Activated T-cell treated with anti-CD3 and anti-CD28 coated beads, Interleukin-2, amount 50 U/mL, for 72 hours (primary cell): ENCODE measurements around the gene ESYT3. TPM values are rescaled to one million over a fixed set of nuclear protein-coding genes. Genes with fewer than 3 reads are reported as not detected.

Source experiments
- ATAC-seq, 2 donors: fragments of 150-1000 bp; cut with Tn5 transposase; replicated peaks in 1 of 2; 2 replicates each; pipeline ENCODE4 v1.10.0; 2021; ENCODE audit warnings: moderate library complexity in 2 of 2, mild to moderate bottlenecking in 1 of 2
- DNase-seq, 2 donors: peaks; one replicate each; pipeline ENCODE4 v3.0.0; 2021 to 2022; ENCODE audit warnings: mixed read lengths in 1 of 2
- H3K27ac Mint-ChIP-seq: one replicate; pipeline ENCODE4 v1.8.0; 2022; ENCODE audit warnings: mild to moderate bottlenecking, moderate library complexity, mixed read lengths
- H3K27me3 Mint-ChIP-seq: one replicate; pipeline ENCODE4 v1.8.0; 2022; ENCODE audit warnings: low read depth, mixed read lengths
- H3K36me3 Mint-ChIP-seq, 2 donors: one replicate each; pipeline ENCODE4 v1.8.0; 2022; ENCODE audit warnings: mixed read lengths in 2 of 2, mild to moderate bottlenecking in 1 of 2; ENCODE audit not compliant: insufficient read depth in 2 of 2
- H3K4me1 Mint-ChIP-seq: one replicate; pipeline ENCODE4 v1.8.0; 2022; ENCODE audit warnings: low read depth, mixed read lengths
- H3K4me3 Mint-ChIP-seq, 2 donors: one replicate each; pipeline ENCODE4 v1.8.0; 2022; ENCODE audit warnings: mild to moderate bottlenecking in 2 of 2, mixed read lengths in 2 of 2, moderate library complexity in 2 of 2
- H3K9me3 Mint-ChIP-seq, 2 donors: one replicate each; pipeline ENCODE4 v1.8.0; 2022; ENCODE audit warnings: mixed read lengths in 2 of 2
- total RNA-seq, 2 donors: library from RNA; stranded (reverse); gene quantifications; one replicate each; pipeline ENCODE4 v1.2.3, GENCODE V29; 2022

Gene ESYT3
- total RNA-seq, 2 donors from 2014 or later, result 0.22 to 1.1 TPM

DNA sequence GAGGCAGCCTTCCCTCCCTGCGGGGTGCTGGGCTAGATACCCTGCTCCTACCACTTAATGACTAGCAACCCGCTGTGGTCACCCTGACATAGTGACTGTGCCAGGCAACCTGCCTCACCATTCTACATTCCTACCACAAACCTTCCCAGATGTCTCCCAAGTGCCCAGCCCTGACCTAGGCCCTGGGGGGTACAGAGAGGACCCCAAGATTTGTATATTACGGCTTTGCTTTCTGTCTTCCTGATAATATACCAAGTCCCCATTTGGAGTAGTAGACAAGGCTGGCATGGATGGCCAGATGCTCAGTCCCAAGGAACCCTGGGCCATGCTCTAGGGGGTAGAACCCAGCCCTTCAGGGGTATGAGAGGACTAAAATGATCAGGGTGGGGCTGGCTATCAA, 31.0 kb downstream of the ESYT3 start:
- no peaks in the 10 kb centered on the region for H3K36me3 Mint-ChIP-seq
- H3K4me1 Mint-ChIP-seq, result no peaks in the 10 kb centered on the region
- peaks cover 6% of the 10 kb centered on the region for H3K27me3 Mint-ChIP-seq
- no peaks in the 10 kb centered on the region for H3K9me3 Mint-ChIP-seq
- no peak overlapping the region for H3K27ac Mint-ChIP-seq
- no peak for ATAC-seq
- no peak for DNase-seq
- H3K4me3 Mint-ChIP-seq, result no peak overlapping the region

DNA sequence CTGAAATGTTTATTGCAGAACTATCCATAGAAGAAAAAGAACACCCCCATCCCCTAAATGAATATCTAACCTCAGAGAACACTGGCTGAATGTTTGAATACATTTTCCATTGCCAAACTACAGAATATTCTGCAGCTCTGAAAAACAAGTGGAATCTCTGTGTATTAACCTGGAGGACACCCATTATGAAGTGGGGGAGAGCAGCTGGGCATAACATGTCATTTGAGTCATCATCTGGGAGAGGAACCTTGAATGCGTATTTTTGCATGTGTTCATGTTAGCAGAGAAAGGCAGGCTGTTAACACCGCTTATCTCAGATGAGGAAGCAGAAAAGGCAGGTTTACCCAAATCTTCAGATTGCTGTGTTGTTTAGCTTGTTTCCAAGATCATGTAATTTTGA, 31.5 kb downstream of the ESYT3 start:
- no peaks in the 10 kb centered on the region for H3K9me3 Mint-ChIP-seq
- H3K4me1 Mint-ChIP-seq, result no peaks in the 10 kb centered on the region
- no peak for ATAC-seq

DNA sequence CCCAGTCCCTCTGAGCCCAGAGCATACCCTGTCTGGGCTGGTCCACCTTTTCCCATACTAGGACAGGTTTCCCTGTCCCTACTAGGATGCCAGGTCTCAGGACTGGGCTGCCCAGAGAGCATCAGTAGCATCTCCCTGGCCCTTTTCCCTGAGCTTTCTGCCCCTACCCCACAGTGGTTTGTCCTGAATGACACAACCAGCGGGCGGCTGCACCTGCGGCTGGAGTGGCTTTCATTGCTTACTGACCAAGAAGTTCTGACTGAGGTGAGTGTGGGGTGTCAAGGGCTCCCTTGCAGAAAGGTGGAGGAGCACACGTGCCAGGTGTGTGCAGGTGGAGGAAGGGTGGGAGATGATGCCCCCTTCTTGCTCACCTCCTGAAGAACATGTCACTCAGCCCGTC, 33.5 kb downstream of the ESYT3 start:
- DNase-seq (no peak), ATAC-seq (no peak)
- Mint-ChIP-seq H3K36me3 (no peaks in the 10 kb centered on the region), H3K4me1 (no peaks in the 10 kb centered on the region), H3K4me3 (no peak overlapping the region), H3K27me3 (peaks cover 14% of the 10 kb centered on the region), H3K27ac (no peak overlapping the region), H3K9me3 (no peaks in the 10 kb centered on the region)

More for the DNA sequence above, 31.5 kb downstream of the ESYT3 start:
- Mint-ChIP-seq H3K36me3 (no peaks in the 10 kb centered on the region), H3K27me3 (peaks cover 7% of the 10 kb centered on the region), H3K4me3 (no peak overlapping the region), H3K27ac (no peak overlapping the region)
- DNase-seq, result no peak

DNA sequence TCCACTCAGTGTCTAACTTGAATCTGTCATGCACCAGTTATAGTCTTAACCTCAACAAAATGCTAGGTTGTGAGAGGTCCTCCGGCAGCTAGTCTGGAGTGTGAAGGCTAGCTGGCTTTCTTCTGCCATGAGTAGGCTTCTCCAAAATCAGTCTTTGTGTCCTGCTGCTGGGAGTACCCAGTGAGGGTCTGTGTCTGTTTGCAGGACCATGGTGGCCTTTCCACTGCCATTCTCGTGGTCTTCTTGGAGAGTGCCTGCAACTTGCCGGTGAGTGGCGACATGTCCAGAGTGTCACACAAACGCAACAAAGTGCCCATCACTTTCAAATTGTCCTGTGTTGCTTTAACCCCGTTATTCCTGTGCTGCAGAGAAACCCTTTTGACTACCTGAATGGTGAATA, 34.0 kb downstream of the ESYT3 start:
- Mint-ChIP-seq H3K4me1 (no peaks in the 10 kb centered on the region), H3K36me3 (no peaks in the 10 kb centered on the region), H3K4me3 (no peak overlapping the region), H3K27ac (no peak overlapping the region), H3K9me3 (no peaks in the 10 kb centered on the region), H3K27me3 (peaks cover 14% of the 10 kb centered on the region)
- ATAC-seq (no peak), DNase-seq (no peak)

DNA sequence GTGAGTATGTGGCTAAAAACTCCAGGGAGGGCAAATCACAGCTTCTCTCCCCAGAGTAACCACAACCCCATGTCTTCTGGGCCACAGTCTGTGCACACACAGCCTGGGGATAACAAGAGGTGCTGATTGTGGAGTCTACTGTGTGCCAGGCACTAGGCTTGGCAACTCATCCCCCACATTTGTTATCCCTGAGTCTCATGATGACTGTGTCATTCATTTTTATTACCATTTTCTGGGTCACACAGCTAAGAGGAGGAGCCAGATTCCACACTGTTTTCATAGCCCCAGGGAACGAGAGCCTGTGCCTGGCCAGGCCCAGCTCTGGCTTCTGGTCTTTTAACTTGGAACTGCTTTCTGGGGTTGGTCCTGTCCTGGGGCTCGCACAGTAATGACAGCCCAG, 34.5 kb downstream of the ESYT3 start:
- Mint-ChIP-seq H3K9me3 (no peaks in the 10 kb centered on the region), H3K4me3 (no peak overlapping the region), H3K4me1 (no peaks in the 10 kb centered on the region), H3K27me3 (peaks cover 14% of the 10 kb centered on the region), H3K27ac (no peak overlapping the region), H3K36me3 (no peaks in the 10 kb centered on the region)
- ATAC-seq, result no peak
- DNase-seq, result no peak

DNA sequence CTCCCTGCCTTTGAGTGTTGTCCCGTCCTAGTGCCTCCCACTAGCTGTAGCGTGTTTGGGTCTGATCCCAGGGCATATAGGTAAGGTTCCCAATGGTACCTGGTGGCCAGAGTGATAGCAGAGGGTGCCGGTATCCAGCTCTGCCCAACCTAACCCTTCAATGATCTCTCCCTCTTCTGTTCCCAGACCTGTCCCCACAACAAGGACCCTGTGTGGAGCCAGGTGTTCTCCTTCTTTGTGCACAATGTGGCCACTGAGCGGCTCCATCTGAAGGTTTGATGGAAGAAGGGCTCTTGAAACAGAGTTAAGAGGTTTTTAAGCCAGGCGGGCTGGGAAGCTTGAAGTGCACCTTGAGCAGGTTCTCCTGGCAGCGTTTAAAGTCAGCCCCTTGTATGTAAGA, 35.5 kb downstream of the ESYT3 start:
- DNase-seq (no peak), ATAC-seq (no peak)
- Mint-ChIP-seq H3K27me3 (peaks cover 13% of the 10 kb centered on the region), H3K9me3 (no peaks in the 10 kb centered on the region), H3K4me3 (no peak overlapping the region), H3K27ac (no peak overlapping the region), H3K36me3 (no peaks in the 10 kb centered on the region), H3K4me1 (no peaks in the 10 kb centered on the region)

DNA sequence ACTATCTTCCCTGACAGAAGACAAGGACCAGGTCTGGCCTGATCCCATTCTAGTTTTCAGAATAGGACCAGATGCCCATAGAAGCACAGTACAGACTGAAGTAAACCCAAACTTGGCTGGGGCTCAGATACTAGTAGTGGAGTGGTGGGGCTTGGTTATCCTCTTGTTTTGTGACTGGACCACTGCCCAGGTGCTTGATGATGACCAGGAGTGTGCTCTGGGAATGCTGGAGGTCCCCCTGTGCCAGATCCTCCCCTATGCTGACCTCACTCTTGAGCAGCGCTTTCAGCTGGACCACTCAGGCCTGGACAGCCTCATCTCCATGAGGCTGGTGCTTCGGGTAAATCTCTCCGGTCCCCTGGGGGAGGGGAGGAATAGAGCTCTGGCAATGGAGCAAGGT, 36.3 kb downstream of the ESYT3 start:
- Mint-ChIP-seq H3K4me1 (no peaks in the 10 kb centered on the region), H3K27ac (no peak overlapping the region), H3K9me3 (no peaks in the 10 kb centered on the region), H3K4me3 (no peak overlapping the region), H3K27me3 (peaks cover 8% of the 10 kb centered on the region), H3K36me3 (no peaks in the 10 kb centered on the region)
- ATAC-seq, result no peak
- no peak for DNase-seq

DNA sequence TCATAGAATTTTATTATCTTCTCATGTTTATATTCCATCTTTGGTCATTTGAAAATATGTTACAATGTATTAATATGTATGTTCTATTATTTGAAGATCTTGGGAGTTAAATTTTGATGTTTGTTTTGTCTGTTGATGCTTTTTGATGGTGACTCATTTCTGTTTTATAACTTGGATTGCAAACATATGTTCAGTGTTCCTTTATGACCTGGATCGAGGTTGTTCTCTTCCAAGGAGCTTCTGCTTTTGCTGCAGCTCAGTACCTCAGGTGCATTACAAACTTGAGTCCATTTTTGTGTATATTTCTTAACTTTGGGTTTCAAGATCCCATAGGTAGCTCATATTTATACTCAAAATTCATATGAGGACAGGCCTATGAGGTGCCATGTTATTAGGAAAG, 37.1 kb downstream of the ESYT3 start:
- no peak for ATAC-seq
- Mint-ChIP-seq H3K36me3 (no peaks in the 10 kb centered on the region), H3K4me1 (no peaks in the 10 kb centered on the region), H3K27me3 (peaks cover 8% of the 10 kb centered on the region), H3K27ac (no peak overlapping the region), H3K4me3 (no peak overlapping the region), H3K9me3 (no peaks in the 10 kb centered on the region)
- no peak for DNase-seq

DNA sequence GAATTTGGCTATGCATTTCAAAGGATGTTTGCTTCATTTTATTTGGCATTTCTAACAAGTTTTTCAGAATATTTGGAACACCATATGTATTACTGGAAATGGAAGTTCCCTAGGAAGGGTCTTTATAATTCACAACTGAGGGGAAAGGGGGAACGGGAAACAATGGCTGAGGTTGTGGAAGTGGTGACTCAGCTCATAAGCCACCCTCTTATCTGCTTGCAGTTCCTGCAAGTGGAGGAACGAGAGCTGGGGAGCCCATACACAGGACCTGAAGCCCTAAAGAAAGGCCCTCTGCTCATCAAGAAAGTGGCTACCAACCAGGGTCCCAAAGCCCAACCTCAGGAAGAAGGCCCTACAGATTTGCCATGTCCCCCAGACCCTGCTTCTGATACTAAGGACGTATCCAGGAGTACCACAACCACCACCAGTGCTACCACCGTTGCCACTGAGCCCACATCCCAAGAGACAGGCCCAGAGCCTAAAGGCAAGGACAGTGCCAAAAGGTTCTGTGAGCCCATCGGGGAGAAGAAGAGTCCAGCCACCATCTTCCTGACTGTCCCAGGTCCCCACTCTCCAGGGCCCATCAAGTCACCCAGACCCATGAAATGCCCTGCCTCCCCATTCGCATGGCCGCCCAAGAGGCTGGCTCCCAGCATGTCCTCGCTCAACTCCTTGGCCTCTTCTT, 37.9 kb downstream of the ESYT3 start:
- Mint-ChIP-seq H3K36me3 (no peaks in the 10 kb centered on the region), H3K9me3 (no peaks in the 10 kb centered on the region), H3K27me3 (peaks cover 8% of the 10 kb centered on the region), H3K4me3 (no peak overlapping the region), H3K4me1 (no peaks in the 10 kb centered on the region), H3K27ac (no peak overlapping the region)
- ATAC-seq (no peak), DNase-seq (no peak)

DNA sequence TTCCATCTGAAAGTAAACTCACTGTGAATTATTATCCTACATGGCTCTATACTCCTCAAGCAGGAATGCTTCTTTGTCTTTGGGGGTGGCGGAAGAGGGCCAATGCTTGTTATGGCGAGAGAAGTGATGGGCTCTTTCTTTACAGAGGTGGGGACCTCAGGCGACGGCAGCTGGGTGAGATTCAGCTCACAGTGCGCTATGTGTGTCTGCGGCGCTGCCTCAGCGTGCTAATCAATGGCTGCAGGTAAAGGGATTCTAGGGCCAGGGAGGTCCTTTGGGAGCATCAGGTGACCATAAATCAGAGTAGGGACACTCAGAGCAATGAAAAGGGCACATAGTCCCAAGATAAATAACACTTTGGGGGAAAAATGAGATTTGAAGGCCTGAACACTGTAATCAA, 39.0 kb downstream of the ESYT3 start:
- Mint-ChIP-seq H3K36me3 (no peaks in the 10 kb centered on the region), H3K27ac (no peak overlapping the region), H3K4me1 (no peaks in the 10 kb centered on the region), H3K4me3 (no peak overlapping the region), H3K27me3 (peaks cover 8% of the 10 kb centered on the region), H3K9me3 (no peaks in the 10 kb centered on the region)
- no peak for DNase-seq
- no peak for ATAC-seq

DNA sequence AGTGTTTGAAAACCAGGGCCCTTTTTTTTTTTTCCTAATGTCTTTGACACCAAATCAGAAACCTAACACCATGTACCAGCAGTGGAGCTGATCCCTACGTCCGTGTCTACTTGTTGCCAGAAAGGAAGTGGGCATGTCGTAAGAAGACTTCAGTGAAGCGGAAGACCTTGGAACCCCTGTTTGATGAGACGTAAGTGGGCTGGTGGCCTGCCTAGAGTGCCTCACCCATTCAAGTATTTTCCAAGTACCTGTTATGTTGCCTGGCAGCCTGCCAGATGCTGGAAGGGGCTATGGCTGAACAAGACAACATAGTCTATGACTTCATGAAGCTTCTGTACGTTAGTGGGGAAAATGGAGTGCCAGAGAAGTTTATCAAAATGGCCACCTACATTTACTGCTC, 39.7 kb downstream of the ESYT3 start:
- ATAC-seq, result no peak

DNA sequence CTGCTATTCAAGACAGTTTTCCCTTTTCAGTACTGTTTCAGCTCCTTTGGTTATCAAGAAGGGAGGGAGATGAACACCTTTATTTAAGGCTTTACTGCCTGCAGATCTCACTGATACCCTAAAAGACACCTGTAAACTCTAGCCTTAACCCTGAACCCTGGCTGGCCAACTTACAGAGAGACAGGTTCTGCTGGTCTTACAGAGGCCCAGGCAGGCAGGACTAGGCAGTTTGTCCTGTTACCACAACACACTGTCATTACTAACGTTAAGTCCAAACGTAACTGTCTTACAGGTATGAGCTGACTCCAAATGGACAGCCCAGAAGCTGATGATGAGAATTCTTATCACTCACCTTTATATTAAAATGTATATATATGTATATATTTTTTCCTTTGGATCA, 42.1 kb downstream of the ESYT3 start:
- Mint-ChIP-seq H3K9me3 (no peaks in the 10 kb centered on the region), H3K27ac (no peak overlapping the region), H3K27me3 (peaks cover under 1% of the 10 kb centered on the region), H3K4me3 (no peak overlapping the region), H3K36me3 (no peaks in the 10 kb centered on the region), H3K4me1 (no peaks in the 10 kb centered on the region)
- ATAC-seq (no peak), DNase-seq (no peak)

More for the DNA sequence above, 39.7 kb downstream of the ESYT3 start:
- no peak for DNase-seq
- no peak overlapping the region for H3K27ac Mint-ChIP-seq
- H3K27me3 Mint-ChIP-seq, result peaks cover 8% of the 10 kb centered on the region
- no peaks in the 10 kb centered on the region for H3K9me3 Mint-ChIP-seq
- H3K36me3 Mint-ChIP-seq, result no peaks in the 10 kb centered on the region
- H3K4me3 Mint-ChIP-seq, result no peak overlapping the region
- no peaks in the 10 kb centered on the region for H3K4me1 Mint-ChIP-seq

DNA sequence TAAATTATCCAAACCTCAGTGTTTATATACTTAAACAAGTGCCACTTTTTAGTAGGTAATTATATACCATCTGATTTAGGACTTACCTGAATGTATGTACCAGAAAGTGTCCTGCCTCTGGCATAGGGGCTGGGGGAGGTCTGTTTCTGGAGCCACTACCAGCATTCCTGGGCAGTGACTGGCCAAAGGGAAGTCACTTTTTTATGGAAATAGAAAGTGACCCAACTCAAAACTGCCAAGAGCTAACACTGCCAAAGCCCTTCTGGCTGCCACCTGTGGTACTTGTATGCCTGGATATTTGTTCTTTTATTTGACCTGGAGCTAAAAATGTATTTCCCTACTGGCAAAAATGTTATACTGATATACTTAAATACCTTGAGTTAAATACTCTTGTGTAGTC, 42.7 kb downstream of the ESYT3 start:
- no peak for ATAC-seq
- H3K27ac Mint-ChIP-seq, result no peak overlapping the region

DNA sequence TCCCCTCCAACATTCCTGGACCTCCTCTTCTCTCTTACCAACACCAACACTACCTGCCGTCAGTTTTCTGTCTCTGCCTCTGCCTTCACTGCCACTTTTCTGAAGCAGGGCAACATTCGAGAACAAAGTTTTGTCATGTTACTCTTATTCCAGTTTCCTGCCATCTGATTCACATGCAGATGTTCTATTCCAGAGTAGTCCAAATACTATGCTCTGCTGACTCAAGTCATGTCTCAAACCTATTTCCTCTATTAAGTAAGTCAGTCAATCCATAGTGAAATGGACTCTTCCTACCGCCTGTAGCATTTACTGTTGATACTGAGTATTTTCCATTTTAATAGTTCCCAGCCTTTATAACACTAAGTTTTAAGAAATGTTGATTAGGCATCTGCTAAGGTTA, 43.4 kb downstream of the ESYT3 start:
- H3K4me3 Mint-ChIP-seq, result no peak overlapping the region
- H3K27ac Mint-ChIP-seq, result no peak overlapping the region
- DNase-seq (no peak), ATAC-seq (no peak)
- no peaks in the 10 kb centered on the region for H3K36me3 Mint-ChIP-seq
- no peaks in the 10 kb centered on the region for H3K4me1 Mint-ChIP-seq
- no peaks in the 10 kb centered on the region for H3K27me3 Mint-ChIP-seq
- H3K9me3 Mint-ChIP-seq, result no peaks in the 10 kb centered on the region

More for the DNA sequence above, 42.7 kb downstream of the ESYT3 start:
- Mint-ChIP-seq H3K36me3 (no peaks in the 10 kb centered on the region), H3K9me3 (no peaks in the 10 kb centered on the region), H3K27me3 (no peaks in the 10 kb centered on the region), H3K4me1 (no peaks in the 10 kb centered on the region), H3K4me3 (no peak overlapping the region)
- DNase-seq, result no peak
